Measurements from ENCODE around the gene FAM3D.

The FAM3D gene

DNA sequence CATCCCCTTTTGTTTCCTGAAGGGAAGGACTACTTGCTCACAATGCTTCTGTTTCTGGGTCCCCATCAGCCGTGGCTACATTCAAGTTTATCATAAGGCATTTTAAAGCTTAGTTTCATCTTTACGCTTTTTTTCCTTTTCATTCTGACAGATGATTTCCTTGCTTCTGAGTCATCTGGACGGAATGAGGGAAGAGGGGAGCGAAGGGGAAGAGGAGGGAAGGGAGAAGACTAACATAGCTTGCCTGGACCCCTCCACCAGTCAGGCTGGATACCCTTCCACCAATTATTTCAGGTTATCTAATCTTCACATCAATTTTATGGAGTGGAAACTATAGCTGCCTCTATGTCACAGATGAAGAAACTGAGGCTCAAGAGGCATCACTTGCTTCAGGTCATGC is 27.6 kb downstream of the FAM3D start:
- Histone ChIP-seq H3K4me3 (no peak overlapping the region), H3K9me3 (ENCODE audit: low read depth, low read length) (no peaks in the 10 kb centered on the region), H3K9ac (ENCODE audit: insufficient read length) (no peak overlapping the region), H3K27ac (no peak overlapping the region), H3K36me3 (ENCODE audit: insufficient read depth, low read length) (no peaks in the 10 kb centered on the region)
- TF ChIP-seq FOXP2 (optimal IDR thresholded peaks at IDR 0.05; ENCODE audit: control extremely low read depth, extremely low read length, insufficient read depth) (no peak), POLR2AphosphoS5 (IDR thresholded peaks at IDR 0.05; ENCODE audit: borderline replicate concordance, low read depth, low read length) (no peak)
- DNase-seq (ENCODE audit: low read depth, low spot score) = no peak

DNA sequence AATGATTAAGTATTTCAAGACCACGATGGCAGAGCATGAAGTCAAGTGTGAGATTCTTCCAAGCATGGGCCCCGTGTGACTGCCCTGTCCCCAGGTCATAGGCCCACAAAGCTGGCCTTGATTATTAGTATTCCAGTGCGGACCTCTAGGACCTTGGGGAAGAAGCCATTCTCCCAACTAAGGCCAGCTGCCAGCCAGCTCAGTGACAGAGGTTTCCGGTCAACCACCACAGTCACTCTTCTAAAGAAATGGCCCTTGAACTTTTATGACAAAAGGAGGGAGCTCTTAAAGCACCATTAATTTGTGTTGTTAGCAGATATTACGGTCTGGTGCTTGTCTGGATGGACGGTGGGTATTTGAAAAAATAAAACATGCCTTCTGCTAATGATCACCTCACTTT is 28.0 kb downstream of the FAM3D start:
- Histone ChIP-seq H3K9ac (ENCODE audit: insufficient read length) (no peak overlapping the region), H3K36me3 (ENCODE audit: insufficient read depth, low read length) (no peaks in the 10 kb centered on the region), H3K9me3 (ENCODE audit: low read depth, low read length) (no peaks in the 10 kb centered on the region), H3K4me3 (no peak overlapping the region), H3K27ac (no peak overlapping the region)
- DNase-seq (ENCODE audit: low read depth, low spot score) = no peak
- TF ChIP-seq FOXP2 (optimal IDR thresholded peaks at IDR 0.05; ENCODE audit: control extremely low read depth, extremely low read length, insufficient read depth) (no peak), EZH2 (IDR thresholded peaks at IDR 0.05) (no peak), POLR2AphosphoS5 (IDR thresholded peaks at IDR 0.05; ENCODE audit: borderline replicate concordance, low read depth, low read length) (no peak)

DNA sequence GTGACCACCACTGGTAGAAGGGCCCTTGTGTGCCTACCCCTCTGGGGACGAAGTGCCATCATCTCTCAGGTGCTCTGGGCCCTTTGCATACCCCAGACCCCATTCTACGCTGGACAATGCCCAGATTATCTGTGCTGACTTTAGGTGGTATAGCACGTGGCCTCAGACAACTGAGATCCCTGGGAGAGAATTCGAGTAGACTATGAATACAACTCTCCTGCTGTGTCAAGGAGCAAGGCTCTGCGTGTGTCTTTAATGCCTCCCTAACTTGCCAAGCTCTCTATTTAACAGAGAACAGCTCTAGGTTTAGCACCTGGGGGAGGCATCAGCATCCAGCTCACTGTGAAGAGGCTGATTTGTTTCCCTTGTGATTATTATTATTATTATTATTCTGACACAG is 29.1 kb downstream of the FAM3D start:
- TF ChIP-seq POLR2AphosphoS5 (IDR thresholded peaks at IDR 0.05; ENCODE audit: borderline replicate concordance, low read depth, low read length) = no peak
- TF ChIP-seq EZH2 (IDR thresholded peaks at IDR 0.05) = no peak
- no peak for TF ChIP-seq FOXP2 (optimal IDR thresholded peaks at IDR 0.05; ENCODE audit: control extremely low read depth, extremely low read length, insufficient read depth)
- Histone ChIP-seq H3K9ac (ENCODE audit: insufficient read length) (no peak overlapping the region), H3K36me3 (ENCODE audit: insufficient read depth, low read length) (no peaks in the 10 kb centered on the region), H3K9me3 (ENCODE audit: low read depth, low read length) (no peaks in the 10 kb centered on the region), H3K4me3 (no peak overlapping the region), H3K27ac (no peak overlapping the region)
- no peak for DNase-seq (ENCODE audit: low read depth, low spot score)

DNA sequence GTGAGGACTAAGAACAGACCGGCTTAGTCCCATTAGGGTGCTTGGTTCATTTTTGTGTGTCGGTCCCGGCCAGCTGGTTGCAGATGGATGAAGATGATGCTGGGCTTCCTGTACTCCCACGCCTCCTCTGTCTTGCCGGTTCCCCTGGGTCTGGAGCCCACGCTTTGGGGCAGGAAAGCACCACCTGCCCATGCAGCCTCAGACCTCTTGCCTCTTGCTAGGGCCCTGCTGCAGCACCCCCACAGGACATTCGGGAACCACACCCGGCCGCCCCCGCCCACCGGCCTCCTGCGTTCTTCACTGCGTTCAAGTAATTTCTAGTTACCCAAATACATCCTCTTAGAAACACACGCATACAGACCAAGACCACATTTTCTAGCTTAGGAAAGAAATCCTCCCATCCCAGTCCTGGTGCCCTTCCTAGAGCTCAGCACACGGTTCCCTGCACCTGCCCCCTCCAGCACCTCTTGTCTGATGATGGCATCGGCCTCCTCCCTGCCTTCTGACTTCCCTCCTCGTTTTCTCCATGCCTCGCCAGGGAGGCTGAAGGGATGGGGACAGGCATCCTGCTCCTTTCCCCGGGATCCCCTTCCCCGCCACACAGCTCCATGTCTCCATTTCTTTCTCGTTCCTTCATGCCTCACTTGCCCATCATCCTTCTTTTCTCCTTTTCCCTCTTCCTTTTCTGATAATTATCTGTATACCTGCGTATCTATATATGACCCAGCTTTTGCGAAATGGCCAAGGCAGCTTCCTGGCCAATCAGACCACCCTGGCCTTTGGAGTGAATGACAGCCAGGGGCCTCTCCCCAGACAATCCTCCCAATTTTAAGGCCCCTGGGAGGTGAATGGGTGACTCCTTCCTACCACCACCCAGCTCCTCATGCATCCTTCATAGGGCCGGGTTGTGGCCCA is 30.9 kb downstream of the FAM3D start:
- Histone ChIP-seq H3K4me3 (no peak overlapping the region), H3K9ac (ENCODE audit: insufficient read length) (no peak overlapping the region), H3K9me3 (ENCODE audit: low read depth, low read length) (no peaks in the 10 kb centered on the region), H3K36me3 (ENCODE audit: insufficient read depth, low read length) (no peaks in the 10 kb centered on the region), H3K27ac (no peak overlapping the region)
- DNase-seq (ENCODE audit: low read depth, low spot score) = no peak
- TF ChIP-seq POLR2AphosphoS5 (IDR thresholded peaks at IDR 0.05; ENCODE audit: borderline replicate concordance, low read depth, low read length) = no peak
- TF ChIP-seq FOXP2 (optimal IDR thresholded peaks at IDR 0.05; ENCODE audit: control extremely low read depth, extremely low read length, insufficient read depth) = no peak
- no peak for TF ChIP-seq EZH2 (IDR thresholded peaks at IDR 0.05)

DNA sequence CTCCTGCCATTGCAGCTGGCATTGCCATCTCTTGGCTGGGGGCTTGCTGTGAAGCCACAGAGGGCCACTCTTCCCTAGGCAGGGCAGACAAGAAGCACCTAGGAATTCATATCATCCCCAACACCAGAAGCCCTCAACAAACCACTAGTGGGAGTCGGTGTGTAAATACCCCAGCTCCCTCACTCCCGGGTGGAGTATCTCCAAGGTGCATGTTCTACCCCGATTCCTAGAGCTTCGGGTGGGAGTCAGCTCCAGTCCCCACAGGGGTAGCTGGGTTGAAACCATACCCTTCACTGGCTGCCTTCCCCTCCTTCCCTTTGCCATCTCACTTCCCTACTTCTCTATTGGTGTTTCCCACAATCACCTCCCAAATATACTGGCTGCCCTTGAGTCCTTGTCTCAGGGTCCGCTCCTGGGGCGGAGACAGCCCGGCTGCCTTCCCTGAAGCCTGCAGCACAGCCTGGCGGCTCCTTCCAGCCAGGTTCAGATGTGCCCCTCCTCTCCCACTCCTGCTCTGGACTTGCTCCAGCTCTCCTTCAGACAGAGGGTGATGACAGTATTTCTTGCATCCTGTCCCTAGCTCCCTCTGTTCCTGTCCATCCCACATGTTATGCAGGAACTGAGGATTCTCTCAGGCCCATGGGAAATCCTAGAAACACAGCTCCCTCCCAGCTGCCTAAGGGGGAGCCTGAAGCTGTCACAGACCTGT is 33.3 kb downstream of the FAM3D start:
- H3K36me3 ChIP-seq (ENCODE audit: insufficient read depth, low read length) = no peaks in the 10 kb centered on the region
- no peak overlapping the region for H3K27ac ChIP-seq
- DNase-seq (ENCODE audit: low read depth, low spot score) = no peak
- H3K9ac ChIP-seq (ENCODE audit: insufficient read length) = no peak overlapping the region
- TF ChIP-seq POLR2AphosphoS5 (IDR thresholded peaks at IDR 0.05; ENCODE audit: borderline replicate concordance, low read depth, low read length) = no peak
- no peak for TF ChIP-seq FOXP2 (optimal IDR thresholded peaks at IDR 0.05; ENCODE audit: control extremely low read depth, extremely low read length, insufficient read depth)
- no peak for TF ChIP-seq EZH2 (IDR thresholded peaks at IDR 0.05)
- H3K4me3 ChIP-seq = no peak overlapping the region
- H3K9me3 ChIP-seq (ENCODE audit: low read depth, low read length) = no peaks in the 10 kb centered on the region

DNA sequence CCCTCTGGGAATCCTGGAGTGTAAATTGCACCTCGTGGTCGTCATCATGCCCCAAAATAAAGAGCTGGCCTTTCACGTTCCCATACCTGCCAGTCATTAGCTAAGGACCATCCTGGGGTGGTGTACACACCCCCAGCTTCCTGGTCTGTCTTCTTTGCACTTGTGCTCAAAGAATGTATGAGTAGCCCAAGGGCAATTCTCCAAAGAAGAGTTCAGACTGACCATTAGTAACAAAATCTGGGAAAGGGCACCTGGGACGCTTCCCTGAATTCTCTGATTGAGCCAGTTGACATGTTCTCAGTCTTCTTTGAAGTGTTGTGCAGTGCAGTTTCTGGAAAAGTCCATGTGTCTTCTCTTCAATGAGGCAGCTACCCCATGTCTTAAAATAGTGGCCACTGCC is 34.8 kb downstream of the FAM3D start:
- Histone ChIP-seq H3K4me3 (no peak overlapping the region), H3K9me3 (ENCODE audit: low read depth, low read length) (no peaks in the 10 kb centered on the region), H3K36me3 (ENCODE audit: insufficient read depth, low read length) (no peaks in the 10 kb centered on the region), H3K27ac (no peak overlapping the region), H3K9ac (ENCODE audit: insufficient read length) (no peak overlapping the region)
- DNase-seq (ENCODE audit: low read depth, low spot score) = no peak
- no peak for TF ChIP-seq EZH2 (IDR thresholded peaks at IDR 0.05)

DNA sequence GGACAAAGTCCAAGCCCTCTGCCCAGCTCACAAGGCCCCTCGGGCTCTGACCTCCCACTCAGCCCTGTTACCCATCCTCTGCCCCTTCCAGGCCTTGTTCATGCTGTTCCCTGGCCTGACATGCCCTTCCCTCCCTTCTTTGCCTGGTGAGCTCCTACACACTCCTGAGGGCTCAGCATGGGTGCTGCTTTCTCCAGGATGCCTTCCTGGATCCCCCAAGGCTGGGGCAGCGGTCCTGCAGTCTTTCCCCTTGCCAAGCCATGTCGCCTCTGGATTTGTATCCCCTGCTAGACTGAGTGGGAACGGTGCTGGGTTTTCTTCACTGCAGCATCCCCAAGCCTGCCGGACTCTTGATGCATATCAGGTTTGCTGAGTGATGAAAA is 35.9 kb downstream of the FAM3D start:
- Histone ChIP-seq H3K4me3 (no peak overlapping the region), H3K36me3 (ENCODE audit: insufficient read depth, low read length) (no peaks in the 10 kb centered on the region), H3K9ac (ENCODE audit: insufficient read length) (no peak overlapping the region), H3K9me3 (ENCODE audit: low read depth, low read length) (no peaks in the 10 kb centered on the region), H3K27ac (no peak overlapping the region)
- TF ChIP-seq EZH2 (IDR thresholded peaks at IDR 0.05) = no peak
- no peak for DNase-seq (ENCODE audit: low read depth, low spot score)

DNA sequence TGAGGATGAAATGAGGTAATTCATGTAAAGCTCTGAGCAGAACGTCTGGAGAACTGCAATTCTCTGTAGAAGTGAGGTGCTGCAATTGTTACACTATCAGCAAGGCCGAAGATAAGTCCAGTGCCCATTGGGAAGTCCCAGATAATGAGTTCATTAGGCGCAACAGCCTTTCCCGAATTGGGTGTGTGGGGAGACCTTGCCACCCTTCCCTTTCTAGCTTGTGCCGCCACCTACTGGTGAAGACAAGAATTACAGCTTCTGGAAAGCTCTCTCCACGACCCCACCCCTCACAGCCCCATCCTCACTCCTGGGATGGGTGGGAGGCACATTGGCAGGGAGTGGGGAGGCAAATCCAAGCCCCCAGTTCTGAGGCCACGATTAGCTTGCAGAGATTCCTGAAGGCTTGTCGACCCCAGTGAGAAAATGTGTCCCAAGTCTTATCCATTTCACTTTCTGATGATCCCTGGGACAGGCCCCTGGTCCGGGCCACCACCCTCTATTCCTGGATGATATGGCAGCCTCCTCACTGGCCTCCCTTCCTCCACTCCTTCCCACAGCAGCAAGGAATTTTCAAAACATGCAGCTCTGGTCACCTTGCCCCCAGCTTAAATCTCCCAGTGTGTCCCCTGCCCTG is 36.4 kb downstream of the FAM3D start:
- DNase-seq (ENCODE audit: low read depth, low spot score) = no peak

More for the DNA sequence above, 36.4 kb downstream of the FAM3D start:
- Histone ChIP-seq H3K36me3 (ENCODE audit: insufficient read depth, low read length) (no peaks in the 10 kb centered on the region), H3K9me3 (ENCODE audit: low read depth, low read length) (no peaks in the 10 kb centered on the region), H3K27ac (no peak overlapping the region), H3K4me3 (no peak overlapping the region), H3K9ac (ENCODE audit: insufficient read length) (no peak overlapping the region)
- TF ChIP-seq POLR2AphosphoS5 (IDR thresholded peaks at IDR 0.05; ENCODE audit: borderline replicate concordance, low read depth, low read length) (no peak), FOXP2 (optimal IDR thresholded peaks at IDR 0.05; ENCODE audit: control extremely low read depth, extremely low read length, insufficient read depth) (no peak), EZH2 (IDR thresholded peaks at IDR 0.05) (no peak)

Measured in SK-N-MC (cell line).